OCI-M2 (cell line): ENCODE data around the gene PXYLP1.

Experiments
- DNase-seq: peaks from one replicate; lab custom pipeline; 2025; ENCODE audit not compliant: unreplicated experiment; lab: John Stamatoyannopoulos, UW

The PXYLP1 gene

DNA sequence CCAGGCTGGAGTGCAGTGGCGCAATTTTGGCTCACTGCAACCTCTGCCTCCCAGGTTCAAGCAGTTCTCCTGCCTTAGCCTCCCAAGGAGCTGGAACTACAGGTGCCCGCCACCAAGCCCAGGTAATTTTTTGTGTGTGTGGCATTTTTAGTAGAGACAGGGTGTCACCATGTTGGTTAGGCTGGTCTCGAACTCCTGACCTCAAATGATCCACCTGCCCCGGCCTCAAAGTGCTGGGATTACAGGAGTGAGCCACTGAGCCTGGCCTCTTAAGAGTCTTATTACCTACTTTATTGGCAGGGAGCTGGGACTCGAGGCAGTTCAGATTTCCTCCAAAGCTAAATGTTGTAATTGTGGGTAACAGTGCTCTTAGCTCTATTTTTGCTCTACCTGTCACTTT lies 16.4 kb downstream of the PXYLP1 start:
- DNase-seq: no peak

GRCh38 chr3:141249041-141249440 lies 17.4 kb downstream of the PXYLP1 start:
- DNase-seq: no peak

- no peak for DNase-seq
Observed at GRCh38 chr3:141250342-141250741, 18.7 kb downstream of the PXYLP1 start.

DNA sequence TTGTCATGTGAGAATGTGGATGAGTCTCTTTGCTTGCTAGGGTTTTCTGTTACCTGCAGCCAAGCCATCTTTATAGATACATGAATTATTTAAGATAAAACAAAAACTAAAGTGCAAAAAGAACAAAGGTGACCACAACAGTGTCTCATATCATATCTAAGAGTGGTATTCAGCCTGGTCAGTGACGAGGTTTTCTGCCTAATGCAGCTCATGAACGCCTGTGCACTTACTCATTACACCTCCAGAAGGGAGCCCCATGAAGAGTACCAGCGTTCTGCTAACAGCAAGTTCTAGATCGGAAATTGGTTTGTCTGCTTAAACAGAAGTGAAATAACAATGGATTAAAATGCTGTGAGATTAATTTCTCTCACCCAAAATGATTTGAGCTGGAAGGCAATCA lies 19.2 kb downstream of the PXYLP1 start:
- no peak for DNase-seq

DNA sequence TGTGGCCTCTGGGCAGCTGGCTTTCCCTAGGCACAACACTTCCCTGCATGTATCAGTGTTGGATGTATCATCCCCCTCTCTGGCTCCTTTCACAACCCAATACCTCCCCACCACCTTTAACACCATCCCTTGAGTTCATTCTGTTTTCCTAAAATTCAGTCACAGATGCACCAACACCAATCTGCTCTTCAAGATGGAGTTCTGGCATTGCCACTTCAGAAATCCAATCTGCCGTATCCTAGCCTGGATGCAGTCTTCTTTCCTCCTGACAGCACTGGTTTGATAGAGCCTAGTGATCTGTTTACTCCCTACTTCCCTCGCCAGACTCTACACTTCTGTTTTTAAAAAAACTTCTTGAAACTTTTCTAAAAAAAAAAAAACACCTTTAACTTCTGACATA lies 21.7 kb downstream of the PXYLP1 start:
- no peak for DNase-seq

- no peak for DNase-seq
Observed at GRCh38 chr3:141253811-141254210, 22.2 kb downstream of the PXYLP1 start.

GRCh38 chr3:141255137-141255845 lies 23.7 kb downstream of the PXYLP1 start:
- DNase-seq: no peak

GRCh38 chr3:141255846-141256261 lies 24.2 kb downstream of the PXYLP1 start:
- DNase-seq: no peak

DNA sequence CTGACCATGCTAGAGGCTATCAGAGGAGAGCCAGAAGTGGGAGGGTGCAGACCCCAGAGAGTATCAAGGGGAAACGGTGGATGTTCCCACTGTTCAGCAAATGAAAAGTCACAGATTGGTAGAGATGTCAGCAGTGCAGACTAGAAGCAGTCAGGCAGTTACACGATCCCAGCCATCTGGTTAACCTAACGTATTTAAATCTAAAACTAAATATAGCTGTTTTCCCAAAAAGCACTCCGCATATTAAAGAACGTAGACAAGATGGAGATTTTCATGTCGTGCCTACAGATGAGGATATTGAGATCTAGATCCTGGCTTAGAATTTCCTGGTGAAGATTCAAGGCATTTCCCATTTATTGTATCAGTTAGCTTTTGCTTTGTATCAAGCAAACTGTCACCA lies 25.2 kb downstream of the PXYLP1 start:
- no peak for DNase-seq

GRCh38 chr3:141257961-141258360 lies 26.3 kb downstream of the PXYLP1 start:
- DNase-seq: no peak

GRCh38 chr3:141258973-141259372 lies 27.3 kb downstream of the PXYLP1 start:
- no peak for DNase-seq

DNA sequence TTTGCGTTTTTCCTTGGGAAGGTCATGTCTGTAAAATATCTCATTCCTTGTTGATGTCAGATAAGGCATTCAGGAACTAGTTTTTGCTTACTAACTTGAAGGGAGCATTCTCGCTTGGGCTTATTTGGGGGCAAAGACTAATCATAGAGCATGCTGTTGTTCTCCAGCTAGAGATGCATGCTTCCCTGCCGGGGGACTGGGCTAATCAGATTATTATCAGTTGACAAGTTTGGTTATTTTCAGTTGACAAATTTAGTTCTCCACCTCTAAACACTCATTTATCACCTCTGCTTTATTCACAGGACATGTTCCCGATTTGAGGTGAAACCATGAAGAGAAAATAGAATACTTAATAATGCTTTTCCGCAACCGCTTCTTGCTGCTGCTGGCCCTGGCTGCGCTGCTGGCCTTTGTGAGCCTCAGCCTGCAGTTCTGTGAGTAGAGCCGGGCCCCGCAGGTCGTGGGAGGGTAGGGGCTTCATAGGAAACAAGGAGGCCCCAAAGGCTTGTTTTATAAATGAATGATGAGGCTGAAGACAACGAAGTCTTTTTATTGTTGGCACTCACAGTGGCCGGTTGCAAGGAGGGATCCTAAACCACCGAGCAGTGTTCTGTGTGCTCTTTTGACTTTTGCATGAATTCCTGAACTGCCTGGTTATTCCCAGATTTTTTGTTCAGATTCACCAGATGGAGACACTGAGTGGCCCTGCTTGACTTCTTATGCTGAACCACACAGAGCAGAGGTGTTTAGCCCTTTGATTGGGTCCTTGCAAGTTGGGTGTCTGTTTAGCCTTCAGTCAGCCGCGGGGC lies 28.4 kb downstream of the PXYLP1 start:
- no peak for DNase-seq

DNA sequence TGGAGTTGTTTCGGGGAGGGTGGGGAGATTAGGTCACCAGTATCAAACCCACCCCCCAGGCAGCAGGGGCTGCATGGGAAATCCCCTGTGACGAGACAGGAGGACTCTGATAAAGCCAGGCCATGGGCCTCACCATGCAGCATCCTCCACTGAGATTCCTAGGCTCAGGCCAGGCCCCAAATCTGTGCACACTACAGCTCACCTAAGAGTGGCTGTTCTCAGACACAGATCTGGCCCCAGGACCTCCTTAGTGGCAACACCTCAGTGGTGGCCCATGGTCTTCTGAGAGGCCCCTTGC lies 29.0 kb downstream of the PXYLP1 start:
- DNase-seq: no peak

DNA sequence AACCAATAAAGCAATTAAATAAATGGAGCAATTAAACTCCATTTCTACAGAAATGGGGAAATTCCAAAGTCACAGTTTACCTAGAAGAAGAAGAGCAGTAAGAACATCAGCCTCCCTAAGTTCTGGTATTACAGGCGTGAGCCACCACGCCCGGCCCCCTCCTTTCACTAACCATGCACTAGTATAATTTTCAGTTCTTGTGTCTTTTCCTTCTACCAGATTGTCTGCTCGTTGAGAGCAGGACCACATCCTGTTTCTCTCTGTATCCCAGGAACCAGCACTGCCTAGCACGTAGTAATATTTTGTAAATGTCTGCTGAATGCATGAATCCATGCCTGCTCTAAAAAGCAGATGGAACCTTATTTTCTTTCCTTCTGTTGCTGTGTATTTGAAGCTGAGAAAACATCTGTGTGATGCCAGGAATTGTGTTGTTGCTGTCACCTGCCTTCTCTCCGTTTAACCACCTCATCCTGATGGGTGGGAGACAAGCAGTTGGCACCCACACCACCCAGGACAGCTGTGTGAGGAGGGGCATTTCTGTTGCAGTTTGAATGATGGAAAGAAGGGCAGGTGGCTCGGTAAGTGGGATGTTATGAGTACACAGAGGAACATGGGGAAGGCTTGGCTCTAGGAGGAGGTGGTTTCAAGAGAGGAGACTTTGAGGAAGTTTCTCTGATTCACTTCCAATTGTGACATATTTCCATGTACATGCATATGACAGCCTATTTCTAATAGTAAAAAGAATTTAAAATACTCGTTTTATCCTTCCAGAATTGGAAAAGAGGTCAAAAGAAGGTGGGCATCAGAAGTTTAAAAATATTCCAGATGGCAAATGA lies 30.1 kb downstream of the PXYLP1 start:
- DNase-seq: no peak

DNA sequence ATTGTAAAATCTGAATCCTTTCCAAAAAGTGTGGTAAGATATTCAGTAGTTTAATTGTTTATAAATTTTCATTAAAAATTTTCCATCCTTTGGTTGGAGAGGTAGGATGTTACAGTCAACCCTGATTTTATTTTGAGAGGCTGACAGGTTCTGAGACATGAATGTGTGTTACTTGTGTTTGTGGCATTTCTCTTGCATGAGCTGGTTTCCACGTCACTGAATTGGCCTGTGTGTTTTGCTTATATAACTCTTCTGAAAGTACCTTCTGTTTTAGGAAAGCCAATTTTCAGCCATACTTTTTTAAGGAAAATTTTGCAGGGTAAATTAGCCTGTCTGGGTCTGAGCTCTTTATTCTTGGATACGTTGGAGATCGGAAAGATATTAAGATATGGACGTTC lies 30.7 kb downstream of the PXYLP1 start:
- DNase-seq: no peak

DNA sequence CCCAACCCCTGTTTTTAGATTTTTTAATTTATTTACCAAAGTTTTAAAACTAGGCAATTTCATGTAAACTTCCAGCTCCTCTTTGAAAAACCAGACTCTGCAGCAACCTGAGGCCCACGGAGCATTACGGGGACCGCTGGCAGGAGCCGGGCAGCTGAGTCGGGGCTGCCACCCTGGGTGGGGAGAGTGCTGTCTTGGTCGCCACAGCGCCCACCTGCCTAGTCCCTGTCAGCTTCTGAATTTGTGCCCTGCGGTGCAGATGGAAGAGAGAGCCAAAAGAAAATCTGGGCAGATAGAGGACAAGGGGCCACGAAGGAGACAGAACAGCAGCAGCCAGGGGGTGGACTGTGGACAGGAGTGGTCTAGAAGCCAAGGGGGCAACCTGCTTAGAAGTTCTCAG lies 34.6 kb downstream of the PXYLP1 start:
- DNase-seq: no peak

DNA sequence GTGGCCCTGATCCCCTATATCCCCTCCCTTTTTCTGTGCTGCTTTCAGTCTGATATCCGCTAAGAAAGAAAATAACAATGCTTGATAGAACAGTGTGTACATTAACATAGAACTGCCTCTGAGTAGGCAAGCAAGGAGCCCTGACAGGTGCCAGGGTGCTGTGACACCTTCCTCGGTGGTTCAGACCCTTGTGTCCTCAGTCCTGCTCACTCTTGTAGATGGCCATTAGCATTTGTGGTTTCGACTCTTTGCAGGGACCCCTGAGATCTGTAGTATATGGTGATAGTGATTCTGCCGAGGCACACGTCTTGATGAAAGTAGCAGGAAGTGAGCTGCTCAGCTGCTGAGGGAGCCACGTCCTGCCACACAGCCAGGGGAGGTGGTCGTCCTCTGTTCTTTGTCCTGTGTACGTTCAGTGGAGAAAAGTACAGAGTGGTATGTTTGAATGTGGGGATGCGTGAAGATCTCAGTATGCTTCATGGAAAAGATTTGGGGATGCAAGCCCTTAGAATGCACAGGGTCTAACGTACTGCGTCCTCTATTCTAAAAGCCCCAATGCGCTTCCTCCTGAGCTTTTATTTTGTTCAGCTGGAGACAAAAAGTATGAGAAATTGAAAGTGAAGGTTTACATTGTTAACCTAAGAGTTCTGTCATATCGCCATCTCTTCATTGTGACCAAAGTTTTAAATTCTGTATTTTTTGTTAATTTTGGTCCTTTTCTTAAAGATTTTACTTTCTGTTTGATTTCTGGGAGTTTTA lies 35.4 kb downstream of the PXYLP1 start:
- no peak for DNase-seq

GRCh38 chr3:141267629-141268028 lies 36.0 kb downstream of the PXYLP1 start:
- DNase-seq: no peak

GRCh38 chr3:141268306-141268705 lies 36.7 kb downstream of the PXYLP1 start:
- DNase-seq: no peak

GRCh38 chr3:141268791-141269190 lies 37.2 kb downstream of the PXYLP1 start:
- no peak for DNase-seq

GRCh38 chr3:141269961-141270360 lies 38.3 kb downstream of the PXYLP1 start:
- DNase-seq: no peak
